Transverse colon (tissue), 4 donors: ENCODE data around the gene LRP1. TPM values are rescaled to one million over a fixed set of nuclear protein-coding genes. Genes with fewer than 3 reads are reported as not detected.

ENCODE experiments used
- DNase-seq: peaks from one replicate; pipeline ENCODE4 v3.0.0-alpha.2; 2019
- H3K27ac ChIP-seq, 4 donors: fragments of 200-600 bp; sonication (generic); 2 replicates each; pipeline ENCODE4 v1.5.1; 2016 to 2018; ENCODE audit warnings: inconsistent platforms in 4 of 4
- H3K27me3 ChIP-seq: fragments of 200-600 bp; sonication (generic); 2 replicates; pipeline ENCODE4 v1.5.1; 2017; ENCODE audit warnings: inconsistent platforms
- H3K36me3 ChIP-seq, 4 donors: fragments of 200-600 bp; sonication (generic); 2 replicates each; pipeline ENCODE4 v1.5.1; 2017 to 2019; ENCODE audit warnings: inconsistent platforms in 4 of 4
- H3K4me1 ChIP-seq, 4 donors: fragments of 200-600 bp; sonication (generic); 2 replicates each; pipeline ENCODE4 v1.5.1; 2017 to 2020; ENCODE audit warnings: inconsistent platforms in 4 of 4
- H3K4me3 ChIP-seq, 4 donors: fragments of 200-600 bp; sonication (generic); 1 replicate in 1 of 4; 2 replicates in 3 of 4; pipeline versions ENCODE4 v1.5.1 to v1.6.1; 2017 to 2019; ENCODE audit warnings: inconsistent platforms in 4 of 4
- H3K9me3 ChIP-seq, 2 donors: fragments of 200-600 bp; sonication (generic); 2 replicates each; pipeline ENCODE4 v1.5.1; 2017 to 2019; ENCODE audit warnings: inconsistent platforms in 2 of 2
- CTCF ChIP-seq, 5 experiments: fragments of 200-600 bp in 3 of 5; fragments of 450-650 bp in 2 of 5; sonication (generic) in 3 of 5; IDR thresholded peaks; 1 replicate in 2 of 5; 2 replicates in 3 of 5; pipeline ENCODE4 v1.5.1; 2016 to 2017; ENCODE audit warnings: antibody characterized with exemption in 5 of 5, inconsistent platforms in 3 of 5, mild to moderate bottlenecking in 2 of 5, moderate library complexity in 1 of 5
- EP300 ChIP-seq: sonication (generic); formaldehyde crosslinking; IDR thresholded peaks from one replicate; pipeline ENCODE4 v1.6.1; 2017; ENCODE audit warnings: antibody characterized with exemption, low read depth
- POLR2A ChIP-seq: fragments of 450-650 bp; IDR thresholded peaks from one replicate; pipeline ENCODE4 v1.6.1; 2016; ENCODE audit warnings: antibody characterized with exemption, mild to moderate bottlenecking, moderate library complexity
- POLR2AphosphoS5 ChIP-seq, 3 donors: sonication (generic); formaldehyde crosslinking; IDR thresholded peaks; one replicate each; pipeline ENCODE4 v1.6.1; 2016; ENCODE audit warnings: antibody characterized with exemption in 3 of 3
- WGBS, 2 donors: methylation state at CpG; one replicate each; pipeline ENCODE4 v1.1.5; 2018; ENCODE audit warnings: low coverage in 1 of 2; 5-methylcytosine and 5-hydroxymethylcytosine counted together
- in situ Hi-C, 4 donors: fragments of 200-750 bp; cut with MboI; loops; one replicate each; pipeline versions ENCODE4 v1.15.0 to v1.15.1; 2017; ENCODE audit warnings: low sequenced_read_pairs in 3 of 4, low pct_ligation_motif_present in 1 of 4, low pct_unique_long_range_greater_than_20kb in 1 of 4
- intact Hi-C: fragments of 100-400 bp; cut with DNase I; formaldehyde crosslinking; loops from one replicate; pipeline ENCODE4 v1.15.1; 2023; ENCODE audit warnings: low total_unique reads
- total RNA-seq, 4 donors: library from RNA; depleted of rRNA; stranded (reverse); fragments of >200 nt; gene quantifications; one replicate each; pipeline ENCODE4 v1.1.0, GENCODE V29; 2016

The LRP1 gene
- total RNA-seq, 4 donors from 2014 or later, result 94.3 to 248 (median 199) TPM

- Histone ChIP-seq H3K4me1 (peaks cover 7 to 14% (median 11%) of the 10 kb centered on the region in 4 donors), H3K27ac (no peak overlapping the region), H3K4me3 (no peak overlapping the region), H3K36me3 (no peaks in the 10 kb centered on the region), H3K9me3 (no peaks in the 10 kb centered on the region), H3K27me3 (no peaks in the 10 kb centered on the region)
- in situ Hi-C loops, result loop anchor here (5.0 kb wide), 2 partner anchors 53 to 58 kb away; no protein-coding TSS in a partner anchor
- TF ChIP-seq POLR2A (no peak), CTCF (IDR thresholded peaks at IDR 0.05) (peak; percentile 96 to 98 (median 97))
- peak; percentile 84 for DNase-seq
- WGBS, 2 donors, result 13% methylated on average over 10 of the region's 10 CpGs
- intact Hi-C loops, result loop anchor here (2.0 kb wide), 1 partner anchor 58 kb away; no protein-coding TSS in a partner anchor
These were observed 3.9 kb upstream of the LRP1 start for GRCh38 chr12:57124261-57124877.

GRCh38 chr12:57126061-57126460 is 2.2 kb upstream of the LRP1 start:
- peak overlapping the region in 1 of 4 donors; percentile 94 for H3K27ac ChIP-seq
- 90 to 97% methylated on average over 6 to 11 of the region's 11 CpGs for whole genome bisulfite sequencing, 2 donors
- intact Hi-C loops, result no loop called here
- no peaks in the 10 kb centered on the region for H3K9me3 ChIP-seq
- in situ Hi-C loops, result no loop called here
- TF ChIP-seq POLR2A (no peak), EP300 (no peak), CTCF (IDR thresholded peaks at IDR 0.05) (no peak), POLR2AphosphoS5 (IDR thresholded peaks at IDR 0.05) (no peak)
- no peak overlapping the region for H3K4me3 ChIP-seq
- H3K36me3 ChIP-seq, result no peaks in the 10 kb centered on the region
- peak; percentile 7 for DNase-seq
- no peaks in the 10 kb centered on the region for H3K27me3 ChIP-seq
- peaks cover 13 to 29% (median 24%) of the 10 kb centered on the region in 4 donors for H3K4me1 ChIP-seq

GRCh38 chr12:57126561-57126960 is 1.7 kb upstream of the LRP1 start:
- H3K36me3 ChIP-seq, result no peaks in the 10 kb centered on the region
- DNase-seq, result peak; percentile 15

More at GRCh38 chr12:57126561-57126960, 1.7 kb upstream of the LRP1 start:
- WGBS, 2 donors, result 0 to 46% methylated on average over 1 to 7 of the region's 7 CpGs
- in situ Hi-C loops (no loop called here), intact Hi-C loops (no loop called here)
- H3K27me3 ChIP-seq, result no peaks in the 10 kb centered on the region
- peak overlapping the region; percentile 94 to 99 (median 96) for H3K27ac ChIP-seq
- H3K9me3 ChIP-seq, result no peaks in the 10 kb centered on the region
- TF ChIP-seq CTCF (IDR thresholded peaks at IDR 0.05) (no peak), POLR2AphosphoS5 (IDR thresholded peaks at IDR 0.05) (no peak), POLR2A (no peak), EP300 (no peak)
- peak overlapping the region in 1 of 4 donors; percentile 63 for H3K4me3 ChIP-seq
- H3K4me1 ChIP-seq, result peaks cover 16 to 34% (median 29%) of the 10 kb centered on the region in 4 donors
